ENCODE measurements around the gene ERCC6.

ERCC6 gene

GRCh38 chr10:49549640-49550346 is 10.9 kb upstream of the ERCC6 start:
- DNase-seq (ENCODE audit: low spot score) = no peak

- DNase-seq (ENCODE audit: low spot score) = no peak
Measured at GRCh38 chr10:49543604-49544003, 4.7 kb upstream of the ERCC6 start.

GRCh38 chr10:49542353-49542752 is 3.4 kb upstream of the ERCC6 start:
- DNase-seq (ENCODE audit: low spot score) = no peak

- no peak for DNase-seq (ENCODE audit: low spot score)
Measured at GRCh38 chr10:49541762-49542161, 2.8 kb upstream of the ERCC6 start.

- no peak for DNase-seq (ENCODE audit: low spot score)
Measured at GRCh38 chr10:49540056-49540797, 1.3 kb upstream of the ERCC6 start.

- DNase-seq (ENCODE audit: low spot score) = peak; percentile 56
Measured at GRCh38 chr10:49539320-49539885, 482 bp upstream of the ERCC6 start.

- no peak for DNase-seq (ENCODE audit: low spot score)
Measured at GRCh38 chr10:49534670-49535381, 4.1 kb downstream of the ERCC6 start.

- DNase-seq (ENCODE audit: low spot score) = no peak
Measured at GRCh38 chr10:49532461-49532860, 6.5 kb downstream of the ERCC6 start.

GRCh38 chr10:49528977-49529506 is 9.9 kb downstream of the ERCC6 start:
- no peak for DNase-seq (ENCODE audit: low spot score)

- DNase-seq (ENCODE audit: low spot score) = no peak
Measured at GRCh38 chr10:49527850-49528249, 11.1 kb downstream of the ERCC6 start.

- DNase-seq (ENCODE audit: low spot score) = no peak
Measured at GRCh38 chr10:49527061-49527460, 11.9 kb downstream of the ERCC6 start.

- no peak for DNase-seq (ENCODE audit: low spot score)
Measured at GRCh38 chr10:49526619-49527018, 12.3 kb downstream of the ERCC6 start.

- DNase-seq (ENCODE audit: low spot score) = peak; percentile 57
Measured at GRCh38 chr10:49524496-49524895, 14.4 kb downstream of the ERCC6 start.

- DNase-seq (ENCODE audit: low spot score) = no peak
Measured at GRCh38 chr10:49523301-49523700, 15.6 kb downstream of the ERCC6 start.

- peak; percentile 63 for DNase-seq (ENCODE audit: low spot score)
Measured at GRCh38 chr10:49521062-49521461, 17.9 kb downstream of the ERCC6 start.

- DNase-seq (ENCODE audit: low spot score) = no peak
Measured at GRCh38 chr10:49520122-49520775, 18.7 kb downstream of the ERCC6 start.

GRCh38 chr10:49519717-49520116 is 19.2 kb downstream of the ERCC6 start:
- peak; percentile 54 for DNase-seq (ENCODE audit: low spot score)

- peak; percentile 71 for DNase-seq (ENCODE audit: low spot score)
Measured at GRCh38 chr10:49518982-49519578, 19.8 kb downstream of the ERCC6 start.

- DNase-seq (ENCODE audit: low spot score) = no peak
Measured at GRCh38 chr10:49518566-49518965, 20.4 kb downstream of the ERCC6 start.

- DNase-seq (ENCODE audit: low spot score) = no peak
Measured at GRCh38 chr10:49516216-49516970, 22.5 kb downstream of the ERCC6 start.

Measured in cerebellar cortex (tissue), 1 donor.